Stimulated activated CD4-positive, alpha-beta T cell treated with anti-CD3 and anti-CD28 coated beads, Interleukin-12 subunit alpha, Interleukin-12 subunit beta, amount 100 ng/mL, for 48 hours (primary cell): ENCODE results near the gene GON7.
"Not testable (repeated sequence)": the region's sequence is repeated elsewhere in the genome, so short reads cannot be mapped to it uniquely, and the experiment has no call there.

Experiments used
- DNase-seq, 3 donors: peaks; one replicate each; pipeline ENCODE4 v3.0.0-alpha.2; 2020; ENCODE audit warnings: low read depth in 2 of 3, low spot score in 1 of 3

Gene GON7

GRCh38 chr14:93159625-93160352 is 47.1 kb downstream of the GON7 start:
- not testable (repeated sequence) for DNase-seq

DNA sequence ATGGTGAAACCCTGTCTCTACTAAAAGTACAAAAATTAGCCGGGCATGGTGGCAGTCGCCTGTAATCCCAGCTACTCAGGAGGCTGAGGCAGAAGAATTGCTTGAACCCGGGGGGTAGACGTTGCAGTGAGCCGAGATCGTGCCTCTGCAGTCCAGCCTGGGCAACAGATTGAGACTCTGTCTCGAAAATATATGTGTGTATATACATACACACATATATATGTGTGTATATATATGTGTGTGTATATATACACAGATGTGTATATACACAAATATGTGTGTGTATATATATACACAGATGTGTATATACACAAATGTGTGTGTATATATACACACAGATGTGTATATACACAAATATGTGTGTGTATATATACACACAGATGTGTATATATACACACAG is 48.5 kb downstream of the GON7 start:
- DNase-seq: not testable (repeated sequence)

- no peak for DNase-seq
Observed at GRCh38 chr14:93156693-93157369, 50.0 kb downstream of the GON7 start.

DNA sequence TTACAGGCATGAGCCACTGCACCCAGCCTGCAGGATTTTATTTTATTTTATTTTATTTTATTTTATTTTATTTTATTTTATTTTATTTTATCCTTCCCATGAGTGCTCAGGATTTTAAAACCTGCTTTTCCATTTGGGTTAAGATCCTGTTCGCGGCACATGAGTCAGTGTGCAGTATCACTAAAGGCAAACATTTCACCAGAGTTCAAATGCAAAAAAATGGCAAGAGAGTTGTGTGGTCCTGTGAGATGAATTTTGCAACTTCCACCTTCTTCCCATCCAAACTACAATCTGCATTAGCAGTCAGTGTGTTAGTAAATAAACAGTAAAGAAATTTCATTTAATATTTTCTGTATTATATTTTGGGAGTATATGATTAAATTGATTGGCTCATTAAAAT is 51.2 kb downstream of the GON7 start:
- no peak for DNase-seq

GRCh38 chr14:93153121-93153520 is 53.7 kb downstream of the GON7 start:
- no peak for DNase-seq
